ENCODE measurements around the gene FNBP1. TPM values are rescaled to one million over a fixed set of nuclear protein-coding genes. Genes with fewer than 3 reads are reported as not detected.

The FNBP1 gene
- total RNA-seq, 2 experiments from 2014 or later = 153 to 167 TPM

DNA sequence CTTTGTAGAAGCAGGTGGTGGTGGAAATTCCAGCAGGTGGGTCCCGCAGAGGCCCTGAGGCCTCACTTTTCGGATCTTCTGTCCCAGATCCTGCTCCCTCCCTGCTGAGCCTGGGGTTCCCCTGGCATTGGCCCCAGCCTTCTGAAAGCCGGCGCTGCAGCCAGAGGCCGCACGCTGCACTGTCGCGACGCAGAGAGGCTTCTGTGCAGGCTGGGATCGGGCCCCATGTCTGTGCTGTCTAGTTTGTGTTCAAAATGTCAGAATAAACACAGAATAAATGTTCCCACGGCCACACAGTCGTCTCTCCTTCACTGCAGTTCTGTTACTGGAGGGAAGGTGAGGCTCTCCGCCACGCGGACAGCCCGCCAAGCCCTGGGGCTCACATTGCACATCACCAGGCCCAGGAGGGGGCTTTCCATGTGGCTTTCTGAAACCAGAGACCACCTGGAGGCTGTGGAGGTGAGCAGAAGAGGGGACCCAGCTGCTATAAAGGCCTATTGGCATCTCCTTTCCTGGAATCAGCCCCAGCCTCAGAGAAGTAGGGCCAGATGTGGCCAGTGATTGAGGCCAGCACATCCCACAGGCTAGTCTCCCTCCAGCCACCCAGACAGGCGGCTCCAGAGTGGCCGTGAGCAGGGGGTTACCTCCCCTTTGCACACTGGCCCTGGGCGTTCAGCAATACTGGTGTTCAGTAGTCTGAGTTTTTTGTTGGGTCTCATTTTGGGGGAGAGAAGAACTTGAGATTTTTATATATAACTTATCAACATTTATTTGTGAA is 161.3 kb downstream of the FNBP1 start:
- CTCF ChIA-PET = no interaction called here
- H3K27me3 Mint-ChIP-seq = no peaks in the 10 kb centered on the region
- no peak for ATAC-seq
- no peak overlapping the region for H3K27ac Mint-ChIP-seq
- H3K4me3 Mint-ChIP-seq = no peak overlapping the region
- DNase-seq = no peak
- peaks cover 29% of the 10 kb centered on the region for H3K4me1 Mint-ChIP-seq
- H3K36me3 Mint-ChIP-seq = peaks cover 23% of the 10 kb centered on the region
- no peaks in the 10 kb centered on the region for H3K9me3 Mint-ChIP-seq (ENCODE audit: low read depth)

DNA sequence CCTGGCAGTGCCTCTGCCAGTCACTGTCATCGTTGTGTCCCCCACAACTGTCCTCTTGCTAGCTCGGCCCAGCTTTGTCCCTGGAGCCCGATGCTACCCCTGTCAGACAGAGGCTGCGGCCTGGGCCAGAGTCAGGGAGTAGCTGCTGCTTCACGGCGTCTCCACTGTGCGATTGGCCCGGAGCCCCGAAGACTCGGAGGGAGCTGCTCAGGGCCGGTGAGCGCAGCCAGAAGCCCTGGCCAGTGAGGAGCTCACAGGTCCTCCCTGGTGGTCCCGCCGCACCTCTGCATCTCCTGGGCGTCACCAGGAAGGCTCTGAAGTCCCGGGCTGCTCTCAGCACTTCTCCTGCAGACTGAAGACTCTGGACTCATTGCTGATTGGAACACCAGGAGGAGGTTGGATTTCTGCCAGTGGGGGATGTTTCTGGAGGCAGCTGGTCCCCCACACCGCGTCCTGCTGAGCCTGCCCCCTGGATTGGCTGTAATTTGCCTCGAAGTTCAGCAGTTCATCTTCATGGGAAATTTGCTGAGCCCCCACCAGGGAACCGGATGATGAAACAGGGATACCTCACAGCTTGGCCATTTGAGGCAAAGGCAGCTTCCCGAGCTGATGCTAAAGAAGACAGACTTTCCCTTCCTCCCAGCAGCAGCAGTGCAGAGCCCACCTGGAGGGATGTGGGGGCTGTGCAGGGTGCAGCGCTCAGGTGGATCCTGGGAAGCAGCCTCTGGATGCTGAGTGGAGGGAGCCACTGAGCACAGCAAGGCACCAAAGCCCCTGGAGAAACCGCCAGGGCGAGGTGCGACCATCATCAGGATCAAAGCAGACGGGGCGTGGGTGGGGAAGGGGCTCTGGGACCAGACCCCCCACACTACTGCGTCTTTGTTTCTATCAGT is 162.1 kb downstream of the FNBP1 start:
- H3K36me3 Mint-ChIP-seq = peaks cover 29% of the 10 kb centered on the region
- peaks cover 31% of the 10 kb centered on the region for H3K4me1 Mint-ChIP-seq
- no peaks in the 10 kb centered on the region for H3K27me3 Mint-ChIP-seq
- H3K4me3 Mint-ChIP-seq = no peak overlapping the region
- CTCF ChIA-PET = no interaction called here
- no peak for DNase-seq
- H3K27ac Mint-ChIP-seq = no peak overlapping the region
- no peak for ATAC-seq
- no peaks in the 10 kb centered on the region for H3K9me3 Mint-ChIP-seq (ENCODE audit: low read depth)

DNA sequence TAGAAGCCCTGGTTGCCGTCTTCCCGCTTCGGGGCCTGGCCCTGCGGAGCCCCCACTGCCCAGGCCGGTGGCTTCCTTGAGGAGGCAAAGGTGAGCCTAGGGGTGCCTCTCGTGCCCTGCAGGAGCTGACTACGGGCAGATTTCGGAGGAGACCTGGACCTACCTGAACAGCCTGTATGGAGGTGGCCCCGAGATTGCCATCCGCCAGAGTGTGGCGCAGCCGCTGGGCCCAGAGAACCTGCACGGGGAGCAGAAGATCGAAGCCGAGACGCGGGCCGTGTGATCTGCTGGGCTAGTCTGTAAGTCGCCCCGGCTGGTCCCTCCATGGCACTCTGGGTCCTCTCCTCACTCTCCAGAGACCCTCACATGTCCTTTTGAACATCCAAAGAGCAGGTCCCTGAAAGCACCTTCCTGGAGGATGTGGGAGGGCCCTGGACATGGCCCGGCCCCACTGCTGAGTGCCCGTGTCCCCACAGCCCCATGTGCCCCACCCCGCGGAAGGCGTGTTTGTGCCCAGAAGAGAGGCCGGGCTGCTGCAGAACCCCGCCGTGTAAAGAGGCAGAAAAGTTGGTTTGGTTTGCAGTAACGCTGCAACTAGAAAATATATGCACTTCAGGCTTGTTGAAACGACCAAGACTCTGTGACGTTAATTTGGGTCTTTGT is 162.9 kb downstream of the FNBP1 start:
- ATAC-seq (no peak), DNase-seq (no peak)
- Mint-ChIP-seq H3K4me1 (peaks cover 34% of the 10 kb centered on the region), H3K27ac (peak overlapping the region; percentile 15), H3K36me3 (peaks cover 32% of the 10 kb centered on the region), H3K4me3 (no peak overlapping the region), H3K27me3 (no peaks in the 10 kb centered on the region), H3K9me3 (ENCODE audit: low read depth) (no peaks in the 10 kb centered on the region)
- CTCF ChIA-PET = no interaction called here

DNA sequence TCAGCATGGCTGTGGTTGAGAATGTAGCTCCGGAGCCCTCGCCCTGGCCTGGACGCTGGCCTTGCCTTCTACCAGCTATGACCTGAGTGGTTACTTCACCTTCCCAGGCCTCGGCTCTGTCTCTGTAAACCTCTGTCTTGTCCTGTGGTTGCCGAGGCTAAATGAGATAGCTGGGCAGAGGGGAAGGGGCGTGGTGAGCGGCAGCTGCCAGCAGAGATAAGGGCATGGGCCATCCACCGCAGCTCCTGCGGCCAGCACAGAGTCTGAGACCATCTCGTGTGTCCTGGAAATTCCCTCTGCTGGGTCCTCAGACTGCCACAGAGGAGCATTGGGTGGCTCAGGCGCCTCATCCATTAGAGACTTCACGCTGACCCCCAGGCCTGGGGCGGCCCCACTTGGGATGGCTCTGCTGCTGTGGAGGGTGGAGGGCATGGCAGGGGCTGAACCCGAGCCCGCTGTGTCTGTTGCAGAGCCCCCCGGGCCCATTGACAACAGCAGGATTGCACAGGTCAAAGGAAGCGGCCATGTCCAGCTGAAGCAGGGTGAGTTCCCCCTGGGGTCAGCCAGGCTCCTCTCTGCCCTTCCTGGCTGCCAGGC is 163.8 kb downstream of the FNBP1 start:
- Mint-ChIP-seq H3K4me1 (peaks cover 40% of the 10 kb centered on the region), H3K36me3 (peaks cover 34% of the 10 kb centered on the region), H3K27me3 (no peaks in the 10 kb centered on the region), H3K9me3 (ENCODE audit: low read depth) (no peaks in the 10 kb centered on the region), H3K4me3 (no peak overlapping the region), H3K27ac (no peak overlapping the region)
- CTCF ChIA-PET = interaction anchor here (1.0 kb wide), 1 partner anchor 11 kb away, joined by 4 read pairs; no protein-coding TSS in a partner anchor
- DNase-seq (no peak), ATAC-seq (no peak)

DNA sequence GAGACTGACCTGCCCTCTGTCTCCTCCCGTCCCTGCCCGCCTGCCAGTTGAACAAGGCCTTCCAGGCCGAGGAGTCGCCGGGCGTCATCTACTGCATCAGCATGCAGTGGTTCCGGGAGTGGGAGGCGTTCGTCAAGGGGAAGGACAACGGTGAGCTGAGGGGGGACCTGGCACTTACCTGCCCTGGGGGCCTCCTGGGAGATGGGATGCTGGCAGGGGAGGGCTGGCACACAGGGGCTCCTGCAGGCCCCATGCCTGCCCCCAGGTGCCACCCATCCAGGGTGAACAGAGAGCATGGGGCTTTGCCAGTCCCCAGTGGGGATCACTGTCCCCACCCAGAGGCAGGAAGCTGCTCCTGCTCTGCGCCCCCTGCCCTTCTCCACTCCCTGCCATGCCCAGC is 164.7 kb downstream of the FNBP1 start:
- no peaks in the 10 kb centered on the region for H3K9me3 Mint-ChIP-seq (ENCODE audit: low read depth)
- ATAC-seq (no peak), DNase-seq (no peak)
- CTCF ChIA-PET = interaction anchor here (1.0 kb wide), 1 partner anchor 10 kb away, joined by 4 read pairs; no protein-coding TSS in a partner anchor
- peaks cover 40% of the 10 kb centered on the region for H3K36me3 Mint-ChIP-seq
- H3K4me3 Mint-ChIP-seq = no peak overlapping the region
- H3K27ac Mint-ChIP-seq = peak overlapping the region; percentile 66
- no peaks in the 10 kb centered on the region for H3K27me3 Mint-ChIP-seq
- peaks cover 35% of the 10 kb centered on the region for H3K4me1 Mint-ChIP-seq

DNA sequence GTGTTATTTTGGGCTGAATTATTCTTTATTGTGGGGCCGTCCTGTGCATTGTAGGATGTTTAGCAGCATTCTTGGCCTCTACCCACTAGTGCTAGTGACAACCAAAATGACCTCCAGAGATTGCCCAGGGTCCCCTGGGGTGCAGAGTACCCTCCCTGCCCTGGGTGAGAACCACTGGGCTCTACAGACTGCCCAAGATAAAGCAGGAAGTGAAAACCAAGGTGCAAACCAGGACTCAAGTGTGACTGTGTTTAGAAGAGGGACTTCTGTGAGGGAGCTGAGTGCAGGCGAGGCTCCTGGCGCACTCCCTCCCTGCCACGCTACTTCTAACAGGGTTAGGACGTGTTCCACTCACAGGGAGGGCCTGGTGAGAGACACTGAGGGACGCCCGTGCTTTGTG is 166.2 kb downstream of the FNBP1 start:
- H3K27ac Mint-ChIP-seq = peak overlapping the region; percentile 84
- peaks cover 43% of the 10 kb centered on the region for H3K36me3 Mint-ChIP-seq
- peak; percentile 60 for ATAC-seq

DNA sequence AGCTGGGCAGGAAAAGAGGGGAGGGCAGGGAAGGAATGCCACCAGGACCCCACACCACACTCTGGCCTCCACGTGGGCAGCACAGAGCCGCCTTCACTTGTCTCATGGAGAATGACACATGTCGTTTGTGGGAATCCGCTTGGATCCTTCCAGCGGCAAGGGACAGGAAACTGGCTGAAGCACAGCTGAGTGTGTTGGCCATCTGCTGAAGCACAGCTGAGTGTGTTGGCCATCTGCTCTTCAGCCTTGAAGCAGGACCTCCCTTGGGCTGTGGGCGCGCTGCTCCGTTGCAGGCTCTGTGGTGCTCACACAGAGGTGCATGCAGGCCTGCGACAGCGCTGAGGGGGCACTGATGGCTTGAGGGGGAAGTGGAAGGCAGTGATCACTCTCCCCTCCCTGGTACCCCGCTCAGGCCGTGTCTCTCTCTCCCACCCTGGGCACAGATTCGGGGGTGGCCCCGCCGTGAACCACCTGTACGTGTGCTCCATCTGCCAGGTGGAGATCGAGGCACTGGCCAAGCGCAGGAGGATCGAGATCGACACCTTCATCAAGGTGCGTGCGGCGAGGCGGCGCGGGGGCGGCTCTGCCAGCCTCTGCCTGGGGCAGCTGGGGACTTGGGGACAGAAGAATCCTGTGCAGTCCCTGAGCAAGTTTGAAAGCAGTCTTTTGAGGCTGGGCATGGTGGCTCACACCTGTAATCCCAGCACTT is 167.1 kb downstream of the FNBP1 start:
- CTCF ChIA-PET = interaction anchor here (1.2 kb wide), 1 partner anchor 11 kb away, joined by 3 read pairs; no protein-coding TSS in a partner anchor
- Mint-ChIP-seq H3K27ac (peak overlapping the region; percentile 84), H3K4me3 (no peak overlapping the region), H3K4me1 (peaks cover 50% of the 10 kb centered on the region), H3K36me3 (peaks cover 48% of the 10 kb centered on the region), H3K9me3 (ENCODE audit: low read depth) (no peaks in the 10 kb centered on the region), H3K27me3 (no peaks in the 10 kb centered on the region)
- ATAC-seq (no peak), DNase-seq (no peak)

More for the DNA sequence above, 166.2 kb downstream of the FNBP1 start:
- H3K4me3 Mint-ChIP-seq = no peak overlapping the region
- CTCF ChIA-PET = interaction anchor here (0.6 to 1.2 kb wide), 4 partner anchors 11 to 32 kb away, joined by 3 read pairs; no protein-coding TSS in a partner anchor
- H3K27me3 Mint-ChIP-seq = no peaks in the 10 kb centered on the region
- peaks cover 45% of the 10 kb centered on the region for H3K4me1 Mint-ChIP-seq
- DNase-seq = no peak
- no peaks in the 10 kb centered on the region for H3K9me3 Mint-ChIP-seq (ENCODE audit: low read depth)

DNA sequence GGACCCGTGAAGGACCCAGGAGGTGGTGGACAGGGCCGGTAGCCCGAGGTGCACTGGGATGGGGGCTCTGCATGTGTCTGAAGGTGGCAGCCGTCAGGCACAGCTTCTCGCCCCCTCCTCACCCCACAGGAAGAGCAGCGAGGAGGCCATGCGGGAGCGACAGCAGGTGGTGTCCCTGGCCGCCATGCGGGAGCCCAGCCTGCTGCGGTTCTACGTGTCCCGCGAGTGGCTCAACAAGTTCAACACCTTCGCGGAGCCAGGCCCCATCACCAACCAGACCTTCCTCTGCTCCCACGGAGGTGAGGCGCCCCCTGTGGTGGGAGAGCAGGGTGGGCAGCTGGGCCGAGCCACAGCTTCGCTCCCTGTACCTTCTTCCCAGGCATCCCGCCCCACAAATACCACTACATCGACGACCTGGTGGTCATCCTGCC is 167.8 kb downstream of the FNBP1 start:
- H3K36me3 Mint-ChIP-seq = peaks cover 49% of the 10 kb centered on the region
- peaks cover 56% of the 10 kb centered on the region for H3K4me1 Mint-ChIP-seq
- CTCF ChIA-PET = no interaction called here
- no peak for DNase-seq
- no peak overlapping the region for H3K4me3 Mint-ChIP-seq
- no peaks in the 10 kb centered on the region for H3K27me3 Mint-ChIP-seq
- H3K27ac Mint-ChIP-seq = peak overlapping the region; percentile 24
- no peaks in the 10 kb centered on the region for H3K9me3 Mint-ChIP-seq (ENCODE audit: low read depth)
- no peak for ATAC-seq

DNA sequence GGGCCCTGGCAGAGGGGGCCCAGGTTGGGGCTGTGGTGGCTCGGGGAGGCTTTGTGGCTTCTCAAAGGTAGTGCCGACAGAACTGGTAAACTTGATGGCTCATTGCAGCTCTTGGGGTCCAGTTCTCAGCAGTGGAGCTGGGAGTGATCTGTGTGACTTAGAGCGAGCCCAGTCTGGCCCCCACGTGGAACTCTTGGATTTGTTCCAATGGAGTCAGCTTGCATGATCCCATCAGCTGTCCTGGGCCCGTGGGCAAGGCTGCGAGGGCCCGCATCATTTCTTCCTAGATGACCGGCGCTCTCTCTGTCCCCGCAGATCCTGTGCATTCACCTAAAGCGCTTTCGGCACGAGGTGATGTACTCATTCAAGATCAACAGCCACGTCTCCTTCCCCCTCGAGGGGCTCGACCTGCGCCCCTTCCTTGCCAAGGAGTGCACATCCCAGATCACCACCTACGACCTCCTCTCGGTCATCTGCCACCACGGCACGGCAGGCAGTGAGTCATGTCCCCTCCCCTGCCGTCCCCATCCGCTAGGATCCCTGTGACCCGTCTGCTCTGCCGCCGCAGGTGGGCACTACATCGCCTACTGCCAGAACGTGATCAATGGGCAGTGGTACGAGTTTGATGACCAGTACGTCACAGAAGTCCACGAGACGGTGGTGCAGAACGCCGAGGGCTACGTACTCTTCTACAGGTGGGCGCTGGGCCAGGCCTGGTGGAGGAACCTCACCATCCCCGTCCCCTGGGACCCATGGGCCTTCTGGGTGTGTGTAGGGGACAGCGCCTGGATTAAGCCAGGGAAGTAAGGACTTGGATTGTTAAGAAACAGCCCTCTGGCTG is 168.5 kb downstream of the FNBP1 start:
- no peak for DNase-seq
- Mint-ChIP-seq H3K36me3 (peaks cover 54% of the 10 kb centered on the region), H3K4me3 (no peak overlapping the region), H3K27me3 (no peaks in the 10 kb centered on the region), H3K9me3 (ENCODE audit: low read depth) (no peaks in the 10 kb centered on the region), H3K4me1 (peaks cover 63% of the 10 kb centered on the region), H3K27ac (peak overlapping the region; percentile 67)
- CTCF ChIA-PET = interaction anchor here (1.0 kb wide), 1 partner anchor 12 kb away, joined by 4 read pairs; no protein-coding TSS in a partner anchor
- no peak for ATAC-seq

DNA sequence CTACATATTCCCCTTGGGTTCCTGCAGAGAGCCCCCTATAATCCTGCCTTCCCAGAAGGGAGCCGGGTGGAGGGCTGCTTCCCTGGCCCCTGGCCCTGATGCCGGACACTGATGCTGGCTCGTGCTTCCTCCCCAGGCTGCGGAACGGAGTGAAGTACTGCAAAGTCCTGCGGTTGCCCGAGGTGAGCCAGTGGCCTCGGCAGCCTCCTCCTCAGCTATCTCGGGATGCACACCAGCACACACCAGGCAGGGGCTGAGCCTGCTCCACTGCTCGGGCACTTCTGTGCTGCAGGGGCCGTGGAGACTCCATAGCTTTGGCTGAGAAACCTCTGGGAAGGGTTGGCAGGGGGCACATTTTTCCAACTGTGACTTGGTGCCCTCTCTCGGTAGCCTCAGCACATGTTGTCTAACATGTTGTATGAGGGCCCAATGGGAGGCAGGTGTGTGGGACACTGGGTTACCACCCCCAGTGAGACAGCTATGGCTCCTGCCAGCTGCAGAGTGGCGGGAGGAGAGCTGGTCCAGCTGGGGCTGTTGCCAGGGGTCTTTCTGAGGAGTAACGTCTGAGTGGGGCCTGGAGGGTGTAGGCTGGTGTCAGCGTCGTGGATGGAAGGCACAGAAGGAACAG is 169.3 kb downstream of the FNBP1 start:
- DNase-seq (no peak), ATAC-seq (no peak)
- CTCF ChIA-PET = interaction anchor here (1.0 kb wide), 1 partner anchor 13 kb away, joined by 4 read pairs; no protein-coding TSS in a partner anchor
- peaks cover 55% of the 10 kb centered on the region for H3K36me3 Mint-ChIP-seq
- no peaks in the 10 kb centered on the region for H3K9me3 Mint-ChIP-seq (ENCODE audit: low read depth)
- peaks cover 71% of the 10 kb centered on the region for H3K4me1 Mint-ChIP-seq
- no peak overlapping the region for H3K4me3 Mint-ChIP-seq
- H3K27ac Mint-ChIP-seq = peak overlapping the region; percentile 67
- no peaks in the 10 kb centered on the region for H3K27me3 Mint-ChIP-seq

DNA sequence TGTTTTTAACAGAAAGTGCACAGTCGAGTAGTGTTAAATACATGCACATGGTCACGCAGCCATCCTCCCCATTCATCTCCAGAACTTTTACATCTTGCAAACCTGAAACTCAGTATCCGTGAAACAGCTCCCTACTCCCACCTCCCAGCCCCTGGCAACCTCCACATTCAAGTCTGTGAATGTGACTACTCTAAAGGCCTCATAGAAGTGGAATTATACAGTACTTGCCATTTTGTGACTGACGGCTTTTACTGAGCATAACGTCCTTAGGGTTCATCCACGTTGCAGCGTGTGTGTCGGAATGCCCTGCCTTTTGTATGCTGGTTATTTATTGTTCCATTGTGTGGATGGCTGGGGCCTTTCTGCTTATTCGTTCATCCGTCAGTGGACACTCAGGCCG is 171.9 kb downstream of the FNBP1 start:
- no peak overlapping the region for H3K4me3 Mint-ChIP-seq
- H3K4me1 Mint-ChIP-seq = peaks cover 78% of the 10 kb centered on the region
- ATAC-seq = no peak
- H3K9me3 Mint-ChIP-seq (ENCODE audit: low read depth) = no peaks in the 10 kb centered on the region
- H3K36me3 Mint-ChIP-seq = peaks cover 50% of the 10 kb centered on the region
- no peaks in the 10 kb centered on the region for H3K27me3 Mint-ChIP-seq
- peak overlapping the region; percentile 94 for H3K27ac Mint-ChIP-seq
- CTCF ChIA-PET = interaction anchor here (12.0 kb wide), 1 partner anchor 16 kb away, joined by 110 read pairs; no protein-coding TSS in a partner anchor
- no peak for DNase-seq
